ENCODE data around the gene VIM.

- TF ChIP-seq CTCF (conservative IDR thresholded peaks at IDR 0.05; ENCODE audit: low read length) (no peak), EZH2phosphoT487 (IDR thresholded peaks at IDR 0.05; ENCODE audit: borderline replicate concordance) (no peak)
Measured at GRCh38 chr10:17247210-17247609, 19.2 kb downstream of the VIM start.

Data from Loucy (cell line).